Measurements from ENCODE around the gene FDX2.
A peak's percentile ranks its signal among the peaks of the same experiment; 100 is the strongest.

FDX2 gene

DNA sequence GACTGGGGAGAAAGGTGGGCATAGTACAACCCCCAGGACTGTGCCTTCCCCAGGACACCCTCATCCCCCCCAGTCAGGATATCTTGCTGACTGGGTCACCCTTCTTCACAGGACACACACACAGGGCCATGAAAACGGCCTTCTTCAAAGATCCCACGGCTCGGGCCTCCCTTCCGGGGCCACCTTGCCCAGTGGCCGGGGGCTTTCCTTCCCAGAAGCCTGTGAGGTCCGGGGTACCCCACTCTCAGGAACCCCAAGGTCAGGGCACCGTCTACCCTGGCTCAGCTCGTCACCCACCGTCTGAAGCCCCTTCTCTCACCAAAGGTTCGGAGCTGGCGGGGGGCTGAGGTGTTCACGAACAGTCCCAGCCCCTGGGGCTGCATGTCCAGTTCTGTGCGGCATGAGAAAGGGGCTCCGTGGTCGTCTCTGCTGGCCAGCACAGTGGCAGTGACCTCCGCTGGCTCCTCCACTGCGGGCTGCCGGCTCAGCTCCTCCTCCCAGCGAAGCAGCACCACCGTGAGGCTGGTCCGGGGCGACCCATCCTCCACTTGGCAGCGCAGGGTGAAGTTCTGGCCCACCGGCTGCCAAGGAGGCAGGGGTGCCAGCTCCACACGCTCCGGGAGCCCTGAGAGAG lies 19.7 kb upstream of the FDX2 start:
- Histone ChIP-seq H3K9me3 (ENCODE audit: control insufficient read depth, low read length) (no peaks in the 10 kb centered on the region), H4K8ac (ENCODE audit: low read length) (peak overlapping the region; percentile 52), H3K23ac (ENCODE audit: low read length in 2 of 2) (no peak overlapping the region), H3K4me1 (ENCODE audit: control insufficient read depth, insufficient read depth, low read depth, low read length) (peaks cover 21% of the 10 kb centered on the region), H3K4me3 (ENCODE audit: insufficient read depth in 1 of 2, low read depth in 1 of 2, low read length in 2 of 2) (peak overlapping the region in 1 of 2 experiments; percentile 97), H3K27ac (ENCODE audit: low read length, poor library complexity, severe bottlenecking) (no peak overlapping the region), H2BK5ac (ENCODE audit: low read depth, low read length, poor library complexity, severe bottlenecking) (no peak overlapping the region), H3K4me2 (ENCODE audit: low read length, poor library complexity, severe bottlenecking) (no peak overlapping the region), H3K4ac (ENCODE audit: low read depth in 1 of 2, low read length in 2 of 2) (no peak overlapping the region), H2BK15ac (ENCODE audit: low read depth, poor library complexity, severe bottlenecking) (peak overlapping the region; percentile 6), H3K27me3 (ENCODE audit: control insufficient read depth in 1 of 2, insufficient read depth in 1 of 2, low read length in 2 of 2) (peaks cover 0 to 3% of the 10 kb centered on the region in 2 experiments), H3K79me1 (replicated peaks; ENCODE audit: low read length, poor library complexity, severe bottlenecking) (peaks cover 9% of the 10 kb centered on the region), H2BK120ac (ENCODE audit: low read depth, low read length) (no peak overlapping the region), H2AFZ (ENCODE audit: low read depth, low read length) (no peak overlapping the region), H2AK5ac (ENCODE audit: low read length, severe bottlenecking) (no peak overlapping the region), H3K36me3 (ENCODE audit: control insufficient read depth in 1 of 2, insufficient read depth in 2 of 2, low read depth in 1 of 2, low read length in 2 of 2) (peaks cover 0 to 1% of the 10 kb centered on the region in 2 experiments), H3K14ac (ENCODE audit: low read length in 2 of 2) (no peak overlapping the region), H3K18ac (ENCODE audit: low read depth in 1 of 2, low read length in 2 of 2) (peak overlapping the region; percentile 19 to 40), H3K9ac (ENCODE audit: low read length) (peak overlapping the region; percentile 58), H4K91ac (ENCODE audit: low read length) (peak overlapping the region; percentile 70), H2BK12ac (ENCODE audit: low read length in 2 of 2) (peak overlapping the region in 1 of 2 experiments; percentile 33)
- no peak for DNase-seq
- WGBS, result 70% methylated on average over 26 of the region's 26 CpGs

DNA sequence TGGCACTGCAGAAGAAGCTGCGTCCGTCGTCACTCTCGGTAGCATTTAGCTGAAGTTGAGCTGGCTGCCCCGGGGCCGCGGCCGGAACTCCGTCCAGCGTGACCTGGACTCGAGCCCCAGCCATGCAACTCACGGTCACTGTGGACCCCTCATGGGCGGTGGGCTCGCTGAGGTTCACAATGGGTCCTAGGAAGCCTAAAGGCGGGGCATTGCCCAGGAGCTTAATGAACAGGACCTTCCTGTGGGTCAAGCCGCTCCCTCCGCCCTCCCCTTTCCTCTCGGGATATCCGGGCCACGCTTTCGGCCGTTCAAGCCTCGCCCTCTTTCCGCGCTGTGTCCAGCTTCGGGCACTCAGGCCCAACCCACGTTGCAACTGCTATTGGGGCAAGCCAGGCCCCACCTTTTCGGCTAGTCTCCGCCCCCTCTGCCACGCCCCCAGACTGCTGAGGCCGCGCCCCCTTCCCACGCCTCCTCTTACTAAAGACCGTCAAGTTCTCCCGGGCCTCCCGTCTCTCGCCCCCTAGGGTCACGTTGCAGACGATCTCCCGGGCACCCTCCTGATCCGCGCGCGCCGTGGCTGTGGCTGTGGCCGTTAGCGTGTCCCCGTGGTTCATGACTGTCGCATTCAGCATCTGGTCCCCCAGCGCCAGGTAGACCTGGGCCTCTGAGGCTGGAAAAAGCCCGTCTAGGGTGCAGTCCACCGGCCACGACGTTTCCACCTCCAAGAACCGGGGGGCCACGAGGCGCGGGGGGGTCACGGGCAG lies 19.0 kb upstream of the FDX2 start:
- Histone ChIP-seq H4K91ac (ENCODE audit: low read length) (peak overlapping the region; percentile 70), H2AFZ (ENCODE audit: low read depth, low read length) (peak overlapping the region; percentile 65), H3K9me3 (ENCODE audit: control insufficient read depth, low read length) (no peaks in the 10 kb centered on the region), H3K4me2 (ENCODE audit: low read length, poor library complexity, severe bottlenecking) (peak overlapping the region; percentile 82), H3K14ac (ENCODE audit: low read length in 2 of 2) (peak overlapping the region in 1 of 2 experiments; percentile 53), H2BK15ac (ENCODE audit: low read depth, poor library complexity, severe bottlenecking) (peak overlapping the region; percentile 26), H4K8ac (ENCODE audit: low read length) (peak overlapping the region; percentile 52), H2BK5ac (ENCODE audit: low read depth, low read length, poor library complexity, severe bottlenecking) (no peak overlapping the region), H2BK120ac (ENCODE audit: low read depth, low read length) (no peak overlapping the region), H2AK5ac (ENCODE audit: low read length, severe bottlenecking) (no peak overlapping the region), H3K79me1 (replicated peaks; ENCODE audit: low read length, poor library complexity, severe bottlenecking) (peaks cover 14% of the 10 kb centered on the region), H3K4me1 (ENCODE audit: control insufficient read depth, insufficient read depth, low read depth, low read length) (peaks cover 21% of the 10 kb centered on the region), H3K27ac (ENCODE audit: low read length, poor library complexity, severe bottlenecking) (no peak overlapping the region), H2BK12ac (ENCODE audit: low read length in 2 of 2) (peak overlapping the region; percentile 11 to 73), H3K4me3 (ENCODE audit: insufficient read depth in 1 of 2, low read depth in 1 of 2, low read length in 2 of 2) (peak overlapping the region; percentile 51 to 97), H3K27me3 (ENCODE audit: control insufficient read depth in 1 of 2, insufficient read depth in 1 of 2, low read length in 2 of 2) (peaks cover 0 to 3% of the 10 kb centered on the region in 2 experiments), H3K23ac (ENCODE audit: low read length in 2 of 2) (peak overlapping the region in 1 of 2 experiments; percentile 29), H3K9ac (ENCODE audit: low read length) (peak overlapping the region; percentile 98), H3K18ac (ENCODE audit: low read depth in 1 of 2, low read length in 2 of 2) (peak overlapping the region; percentile 37 to 73), H3K36me3 (ENCODE audit: control insufficient read depth in 1 of 2, insufficient read depth in 2 of 2, low read depth in 1 of 2, low read length in 2 of 2) (peaks cover 7 to 8% of the 10 kb centered on the region in 2 experiments), H3K4ac (ENCODE audit: low read depth in 1 of 2, low read length in 2 of 2) (peak overlapping the region; percentile 57 to 75)
- peak; percentile 97 for DNase-seq
- WGBS, result 8% methylated on average over 59 of the region's 59 CpGs

DNA sequence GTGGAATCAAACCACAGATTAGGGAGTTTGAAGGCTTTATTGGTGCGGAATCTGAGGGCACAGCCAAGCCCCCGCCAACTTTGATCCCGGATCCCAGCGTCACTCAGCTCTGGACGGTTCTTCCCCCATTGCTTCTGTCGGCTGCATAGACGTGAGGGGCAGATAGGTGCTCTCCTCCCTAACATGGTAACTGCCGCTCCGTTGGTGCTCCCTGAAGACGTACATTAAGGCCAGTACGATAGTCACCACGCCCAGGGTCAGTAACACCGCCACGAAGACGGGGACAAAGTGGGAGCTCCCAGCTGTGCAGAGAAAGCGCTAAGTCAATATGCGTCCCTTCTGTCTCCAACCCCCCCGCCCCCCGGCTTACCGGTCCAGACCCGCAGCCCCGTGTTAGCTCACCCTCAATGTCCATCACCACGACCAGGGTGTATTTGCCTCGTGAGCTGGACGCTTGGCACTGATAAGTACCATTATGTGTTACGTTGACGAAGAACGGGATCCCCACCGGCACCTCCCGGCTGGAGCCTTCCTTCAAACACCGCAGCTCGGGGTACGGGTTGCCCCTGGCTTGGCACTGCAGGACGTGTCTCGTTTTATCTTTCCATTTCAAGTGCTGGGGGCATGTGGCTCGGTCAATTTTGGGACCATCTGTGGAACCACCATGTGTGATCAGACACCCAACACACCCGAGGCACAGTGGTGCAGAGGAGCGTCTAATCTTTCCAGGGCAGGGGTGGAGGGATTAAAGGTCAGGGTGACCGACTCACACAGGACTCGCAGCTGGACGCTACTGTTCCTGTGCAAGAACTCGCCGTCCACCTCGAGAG lies 18.2 kb upstream of the FDX2 start:
- H4K91ac ChIP-seq (ENCODE audit: low read length), result peak overlapping the region; percentile 52
- peak overlapping the region; percentile 37 to 73 for H3K18ac ChIP-seq (ENCODE audit: low read depth in 1 of 2, low read length in 2 of 2)
- peak overlapping the region in 1 of 2 experiments; percentile 29 for H3K23ac ChIP-seq (ENCODE audit: low read length in 2 of 2)
- H2BK12ac ChIP-seq (ENCODE audit: low read length in 2 of 2), result peak overlapping the region; percentile 11 to 73
- no peak for DNase-seq
- no peak overlapping the region for H2BK5ac ChIP-seq (ENCODE audit: low read depth, low read length, poor library complexity, severe bottlenecking)
- peak overlapping the region; percentile 57 to 75 for H3K4ac ChIP-seq (ENCODE audit: low read depth in 1 of 2, low read length in 2 of 2)
- H3K4me3 ChIP-seq (ENCODE audit: insufficient read depth in 1 of 2, low read depth in 1 of 2, low read length in 2 of 2), result peak overlapping the region; percentile 58 to 97
- WGBS, result 4% methylated on average over 44 of the region's 44 CpGs
- peak overlapping the region; percentile 82 for H3K4me2 ChIP-seq (ENCODE audit: low read length, poor library complexity, severe bottlenecking)
- no peak overlapping the region for H2AK5ac ChIP-seq (ENCODE audit: low read length, severe bottlenecking)
- H2AFZ ChIP-seq (ENCODE audit: low read depth, low read length), result peak overlapping the region; percentile 65
- H3K4me1 ChIP-seq (ENCODE audit: control insufficient read depth, insufficient read depth, low read depth, low read length), result peaks cover 21% of the 10 kb centered on the region
- H4K8ac ChIP-seq (ENCODE audit: low read length), result peak overlapping the region; percentile 8
- H3K36me3 ChIP-seq (ENCODE audit: control insufficient read depth in 1 of 2, insufficient read depth in 2 of 2, low read depth in 1 of 2, low read length in 2 of 2), result peaks cover 15 to 16% of the 10 kb centered on the region in 2 experiments
- H3K9me3 ChIP-seq (ENCODE audit: control insufficient read depth, low read length), result no peaks in the 10 kb centered on the region
- H2BK120ac ChIP-seq (ENCODE audit: low read depth, low read length), result no peak overlapping the region
- H3K27ac ChIP-seq (ENCODE audit: low read length, poor library complexity, severe bottlenecking), result no peak overlapping the region
- peak overlapping the region in 1 of 2 experiments; percentile 53 for H3K14ac ChIP-seq (ENCODE audit: low read length in 2 of 2)
- peak overlapping the region; percentile 26 for H2BK15ac ChIP-seq (ENCODE audit: low read depth, poor library complexity, severe bottlenecking)
- H3K9ac ChIP-seq (ENCODE audit: low read length), result peak overlapping the region; percentile 98
- peaks cover 22% of the 10 kb centered on the region for H3K79me1 ChIP-seq (replicated peaks; ENCODE audit: low read length, poor library complexity, severe bottlenecking)
- peaks cover 0 to 3% of the 10 kb centered on the region in 2 experiments for H3K27me3 ChIP-seq (ENCODE audit: control insufficient read depth in 1 of 2, insufficient read depth in 1 of 2, low read length in 2 of 2)

All from mesenchymal stem cell (in vitro differentiated cells and primary cell).